Loucy (cell line): ENCODE measurements around the gene TOX2.

ENCODE experiments used
- H2AFZ ChIP-seq: fragments of 200-600 bp; sonication (generic); 2 replicates; pipeline ENCODE4 v1.6.0; 2016; ENCODE audit warnings: antibody characterized with exemption, mild to moderate bottlenecking, low read length, moderate library complexity
- H3F3A ChIP-seq: fragments of 200-600 bp; 2 replicates; pipeline ENCODE4 v1.6.0; 2016; ENCODE audit warnings: antibody characterized with exemption, low read depth, mild to moderate bottlenecking
- H3K27me3 ChIP-seq: fragments of 200-600 bp; sonication (generic); 2 replicates; pipeline ENCODE4 v1.6.1; 2014; ENCODE audit warnings: low read length, mild to moderate bottlenecking; ENCODE audit not compliant: insufficient read depth, poor library complexity, severe bottlenecking
- H3K36me3 ChIP-seq: fragments of 200-600 bp; sonication (generic); 2 replicates; pipeline ENCODE4 v1.6.1; 2016; ENCODE audit warnings: low read length; ENCODE audit not compliant: insufficient read depth
- H3K4me1 ChIP-seq: fragments of 200-600 bp; sonication (generic); 2 replicates; pipeline ENCODE4 v1.5.1; 2014; ENCODE audit warnings: low read length, mild to moderate bottlenecking; ENCODE audit not compliant: insufficient read depth, poor library complexity, severe bottlenecking
- H3K4me2 ChIP-seq: fragments of 200-600 bp; sonication (generic); 2 replicates; pipeline ENCODE4 v1.6.0; 2014; ENCODE audit warnings: antibody characterized with exemption, low read length, low read depth, mild to moderate bottlenecking; ENCODE audit not compliant: poor library complexity, severe bottlenecking
- H3K4me3 ChIP-seq: fragments of 200-600 bp; sonication (generic); 2 replicates; pipeline ENCODE4 v1.5.1; 2014; ENCODE audit warnings: low read length, mild to moderate bottlenecking, mixed read lengths; ENCODE audit not compliant: poor library complexity, severe bottlenecking
- H3K79me2 ChIP-seq: fragments of 200-600 bp; sonication (generic); 2 replicates; pipeline ENCODE4 v1.6.1; 2014; ENCODE audit warnings: low read length; ENCODE audit not compliant: insufficient read depth
- H3K9ac ChIP-seq: fragments of 200-600 bp; sonication (generic); 2 replicates; pipeline ENCODE4 v1.6.0; 2014; ENCODE audit warnings: mild to moderate bottlenecking, low read depth, low read length, moderate library complexity; ENCODE audit not compliant: poor library complexity, severe bottlenecking
- H3K9me2 ChIP-seq: fragments of 200-600 bp; sonication (generic); replicated peaks from 2 replicates; pipeline ENCODE4 v1.6.1; 2016; ENCODE audit warnings: low read depth, low read length, mixed read lengths
- H3K9me3 ChIP-seq: fragments of 200-600 bp; sonication (generic); 2 replicates; pipeline ENCODE4 v1.6.1; 2014; ENCODE audit warnings: mild to moderate bottlenecking, antibody characterized with exemption, low read length, low read depth; ENCODE audit not compliant: insufficient read depth
- H4K20me1 ChIP-seq: fragments of 200-600 bp; sonication (generic); 2 replicates; pipeline ENCODE4 v1.6.0; 2014; ENCODE audit warnings: antibody characterized with exemption, low read length, mild to moderate bottlenecking; ENCODE audit not compliant: insufficient read depth, poor library complexity, severe bottlenecking
- CTCF ChIP-seq: fragments of 200-600 bp; sonication (generic); conservative IDR thresholded peaks from 2 replicates; pipeline ENCODE4 v1.5.1; 2014; ENCODE audit warnings: mild to moderate bottlenecking, antibody characterized with exemption, low read length
- EZH2phosphoT487 ChIP-seq: fragments of 200-600 bp; IDR thresholded peaks from 2 replicates; pipeline ENCODE4 v1.6.1; 2018; ENCODE audit warnings: antibody characterized with exemption, mild to moderate bottlenecking, moderate library complexity, borderline replicate concordance

TOX2 gene

DNA sequence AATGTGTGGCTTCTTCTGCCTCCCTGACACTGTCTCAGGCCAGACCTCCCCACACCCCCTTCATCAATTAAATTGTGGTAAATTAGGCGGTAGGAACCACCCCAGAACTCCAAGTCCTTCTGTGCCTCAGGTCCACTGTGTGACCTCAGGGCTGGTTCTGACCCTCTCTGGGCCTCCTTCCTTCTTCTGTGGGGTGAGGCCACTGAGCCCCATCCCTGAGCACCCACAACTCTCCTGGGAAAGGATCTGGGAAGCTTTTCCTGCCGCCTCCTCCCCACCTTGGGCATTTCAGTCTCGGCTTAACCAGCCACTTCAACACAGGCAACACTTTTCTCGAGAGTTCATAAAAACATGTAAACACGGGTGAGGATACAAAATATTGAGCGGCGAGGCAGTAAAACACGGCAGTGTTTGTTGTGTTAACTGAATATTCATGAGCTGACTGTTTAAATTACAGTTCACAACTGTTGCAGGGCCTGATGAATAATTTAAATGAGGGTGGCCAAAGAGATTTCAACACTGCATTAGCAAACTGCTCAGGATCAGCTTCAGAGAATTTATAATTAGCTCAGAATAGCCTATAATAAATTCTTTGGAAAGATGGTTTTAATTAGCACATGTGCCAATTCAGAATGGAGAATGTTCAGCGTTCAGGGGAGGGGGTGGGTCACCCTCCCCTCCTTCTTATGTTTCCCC is 112.1 kb downstream of the TOX2 start:
- H3K27me3 ChIP-seq, result no peaks in the 10 kb centered on the region
- TF ChIP-seq EZH2phosphoT487, result no peak
- TF ChIP-seq CTCF, result no peak
- no peak overlapping the region for H2AFZ ChIP-seq

DNA sequence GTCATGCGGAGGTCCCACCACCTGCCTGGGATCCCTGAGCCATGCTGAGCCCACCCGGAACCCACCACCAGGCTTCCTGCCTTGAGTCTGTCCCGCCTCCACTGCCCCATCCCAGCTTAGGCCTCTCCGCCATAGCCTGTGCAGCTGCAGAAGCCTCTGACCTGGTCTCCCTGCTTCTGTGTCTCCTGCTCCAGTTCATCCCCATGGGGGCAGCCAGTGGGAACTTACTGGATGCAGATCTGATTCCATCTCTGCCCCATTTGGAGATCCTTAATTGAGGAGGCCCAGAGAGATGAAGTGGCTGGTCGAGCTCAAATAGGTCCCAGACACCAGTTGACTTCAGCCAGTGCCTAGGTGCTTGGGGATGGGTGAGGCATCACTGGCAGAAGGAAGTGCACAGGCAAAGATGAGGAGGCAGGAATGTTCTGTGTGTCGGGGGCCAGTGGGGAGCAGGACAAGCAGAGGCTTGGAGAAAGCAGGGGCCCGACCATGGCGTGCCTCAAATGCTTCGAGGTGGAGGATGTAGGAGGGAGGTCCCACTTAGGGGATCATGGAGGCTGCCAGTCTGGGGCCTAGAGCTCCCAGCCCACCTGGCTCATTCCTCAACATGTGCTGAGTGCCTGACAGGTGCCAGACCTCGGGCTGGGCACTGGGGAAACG is 112.8 kb downstream of the TOX2 start:
- H3K27me3 ChIP-seq, result no peaks in the 10 kb centered on the region
- no peak overlapping the region for H3K4me2 ChIP-seq

More for the DNA sequence above, 112.1 kb downstream of the TOX2 start:
- H3F3A ChIP-seq, result 0 out of 2 replicates have a peak, but pooled peaks cover 4% of the 10 kb centered on the region
- no peak overlapping the region for H3K9ac ChIP-seq
- no peak overlapping the region for H3K4me2 ChIP-seq
- peaks cover 38% of the 10 kb centered on the region for H3K4me1 ChIP-seq
- no peaks in the 10 kb centered on the region for H3K9me2 ChIP-seq
- no peaks in the 10 kb centered on the region for H3K36me3 ChIP-seq
- no peaks in the 10 kb centered on the region for H3K79me2 ChIP-seq
- no peaks in the 10 kb centered on the region; the same call in 1 of the 2 replicates for H3K9me3 ChIP-seq
- no peak overlapping the region for H3K4me3 ChIP-seq
- H4K20me1 ChIP-seq, result no peaks in the 10 kb centered on the region

More for the DNA sequence above, 112.8 kb downstream of the TOX2 start:
- Histone ChIP-seq H2AFZ (no peak overlapping the region), H3K9me3 (no peaks in the 10 kb centered on the region; the same call in 1 of the 2 replicates), H4K20me1 (no peaks in the 10 kb centered on the region), H3K36me3 (no peaks in the 10 kb centered on the region), H3K9ac (no peak overlapping the region), H3F3A (0 out of 2 replicates have a peak, but pooled peaks cover 4% of the 10 kb centered on the region), H3K9me2 (no peaks in the 10 kb centered on the region), H3K79me2 (no peaks in the 10 kb centered on the region), H3K4me3 (no peak overlapping the region), H3K4me1 (peaks cover 45% of the 10 kb centered on the region)
- no peak for TF ChIP-seq EZH2phosphoT487
- no peak for TF ChIP-seq CTCF
